Hepatocyte (in vitro differentiated cells): ENCODE data around the gene ZNF273. TPM values are rescaled to one million over a fixed set of nuclear protein-coding genes. Genes with fewer than 3 reads are reported as not detected.

Experiments used
- DNase-seq: peaks from one replicate; pipeline ENCODE4 v3.0.0-alpha.2; 2016; ENCODE audit warnings: low spot score
- H2AFZ ChIP-seq: fragments of 200-600 bp; sonication (generic); 2 replicates; pipeline ENCODE4 v1.6.0; 2016; ENCODE audit warnings: antibody characterized with exemption, mild to moderate bottlenecking
- H3K27ac ChIP-seq: fragments of 200-600 bp; sonication (generic); 2 replicates; pipeline ENCODE4 v1.5.1; 2016; ENCODE audit warnings: mild to moderate bottlenecking
- H3K27me3 ChIP-seq: fragments of 200-600 bp; sonication (generic); 2 replicates; pipeline ENCODE4 v1.6.1; 2016
- H3K36me3 ChIP-seq: fragments of 200-600 bp; sonication (generic); replicated peaks from 2 replicates; pipeline ENCODE4 v1.5.1; 2016; ENCODE audit warnings: low read depth; ENCODE audit not compliant: insufficient read depth
- H3K4me1 ChIP-seq: fragments of 200-600 bp; sonication (generic); 2 replicates; pipeline ENCODE4 v1.5.1; 2016; ENCODE audit warnings: mild to moderate bottlenecking, moderate library complexity; ENCODE audit not compliant: insufficient read depth
- H3K4me2 ChIP-seq: fragments of 200-600 bp; sonication (generic); 2 replicates; pipeline ENCODE4 v1.6.0; 2016
- H3K4me3 ChIP-seq: fragments of 200-600 bp; sonication (generic); 2 replicates; pipeline ENCODE4 v1.5.1; 2016; ENCODE audit warnings: mild to moderate bottlenecking
- H3K79me2 ChIP-seq: fragments of 200-600 bp; sonication (generic); 2 replicates; pipeline ENCODE4 v1.6.0; 2017; ENCODE audit warnings: mild to moderate bottlenecking
- H3K9me2 ChIP-seq: fragments of 200-600 bp; sonication (generic); replicated peaks from 2 replicates; pipeline ENCODE4 v1.6.0; 2017; ENCODE audit warnings: mild to moderate bottlenecking; ENCODE audit not compliant: insufficient read depth
- H3K9me3 ChIP-seq: fragments of 200-600 bp; sonication (generic); 2 replicates; pipeline ENCODE4 v1.5.1; 2016; ENCODE audit warnings: low read depth, mild to moderate bottlenecking
- H4K20me1 ChIP-seq: fragments of 200-600 bp; sonication (generic); 2 replicates; pipeline ENCODE4 v1.6.0; 2016; ENCODE audit warnings: mild to moderate bottlenecking; ENCODE audit not compliant: insufficient read depth, poor library complexity, severe bottlenecking
- CTCF ChIP-seq: fragments of 200-600 bp; sonication (generic); IDR thresholded peaks from 2 replicates; pipeline ENCODE4 v1.5.1; 2016; ENCODE audit warnings: antibody characterized with exemption, mild to moderate bottlenecking; ENCODE audit not compliant: poor library complexity
- EZH2 ChIP-seq: fragments of 200-600 bp; sonication (generic); IDR thresholded peaks from 2 replicates; pipeline ENCODE4 v1.6.1; 2016; ENCODE audit warnings: antibody characterized with exemption, mild to moderate bottlenecking, borderline replicate concordance
- EZH2phosphoT487 ChIP-seq: fragments of 200-600 bp; sonication (generic); IDR thresholded peaks from one replicate; pipeline ENCODE4 v1.6.1; 2018; ENCODE audit warnings: antibody characterized with exemption, mild to moderate bottlenecking, low read depth, moderate library complexity; ENCODE audit not compliant: unreplicated experiment, severe bottlenecking
- WGBS: methylation state at CpG from one replicate; pipeline ENCODE4 v1.1.6; 2016; ENCODE audit warnings: low lambda C conversion rate; ENCODE audit errors: missing lambda C conversion rate; 5-methylcytosine and 5-hydroxymethylcytosine counted together
- polyA plus RNA-seq: library from polyadenylated mRNA; unstranded; fragments of >200 nt; fragmentation: Nextera tagmentation; extraction: Ambion mirVana; gene quantifications from 2 replicates; pipeline ENCODE4 v1.2.1, GENCODE V29; 2016
- total RNA-seq: library from RNA; depleted of rRNA; stranded (reverse); fragments of >200 nt; gene quantifications from 2 replicates; pipeline ENCODE4 v1.2.3, GENCODE V29; 2014

Gene ZNF273
- total and polyA plus RNA-seq, 2 experiments from 2014 or later: 4.1 to 4.9 TPM

- Histone ChIP-seq H3K27ac (no peak overlapping the region), H4K20me1 (no peaks in the 10 kb centered on the region), H2AFZ (no peak overlapping the region), H3K27me3 (no peaks in the 10 kb centered on the region), H3K79me2 (no peaks in the 10 kb centered on the region), H3K9me2 (no peaks in the 10 kb centered on the region), H3K4me1 (no peaks in the 10 kb centered on the region), H3K9me3 (no peaks in the 10 kb centered on the region), H3K4me3 (no peak overlapping the region), H3K4me2 (no peak overlapping the region), H3K36me3 (no peaks in the 10 kb centered on the region)
- TF ChIP-seq CTCF (no peak), EZH2 (no peak), EZH2phosphoT487 (no peak)
- WGBS: 88% methylated on average over 10 of the region's 10 CpGs
- no peak for DNase-seq
Observed at GRCh38 chr7:64873155-64873500, 29.9 kb upstream of the ZNF273 start.

GRCh38 chr7:64873517-64873916 lies 29.6 kb upstream of the ZNF273 start:
- no peaks in the 10 kb centered on the region for H3K79me2 ChIP-seq
- H3K4me3 ChIP-seq: no peak overlapping the region
- H3K27ac ChIP-seq: no peak overlapping the region
- no peak overlapping the region for H2AFZ ChIP-seq
- no peaks in the 10 kb centered on the region for H3K4me1 ChIP-seq
- no peaks in the 10 kb centered on the region for H3K27me3 ChIP-seq
- no peaks in the 10 kb centered on the region for H3K36me3 ChIP-seq
- no peaks in the 10 kb centered on the region for H3K9me2 ChIP-seq
- H4K20me1 ChIP-seq: no peaks in the 10 kb centered on the region
- peak; percentile 1 for DNase-seq
- 53% methylated on average over 5 of the region's 5 CpGs for WGBS
- no peak for TF ChIP-seq EZH2phosphoT487
- TF ChIP-seq EZH2: no peak
- TF ChIP-seq CTCF: no peak
- no peaks in the 10 kb centered on the region for H3K9me3 ChIP-seq
- H3K4me2 ChIP-seq: no peak overlapping the region

GRCh38 chr7:64874114-64874513 lies 29.0 kb upstream of the ZNF273 start:
- Histone ChIP-seq H3K27ac (no peak overlapping the region), H4K20me1 (no peaks in the 10 kb centered on the region), H2AFZ (no peak overlapping the region), H3K36me3 (no peaks in the 10 kb centered on the region), H3K79me2 (no peaks in the 10 kb centered on the region), H3K4me1 (no peaks in the 10 kb centered on the region), H3K4me3 (no peak overlapping the region), H3K9me3 (no peaks in the 10 kb centered on the region), H3K4me2 (no peak overlapping the region), H3K27me3 (no peaks in the 10 kb centered on the region), H3K9me2 (no peaks in the 10 kb centered on the region)
- DNase-seq: no peak
- WGBS: 74% methylated on average over 10 of the region's 10 CpGs
- TF ChIP-seq EZH2: no peak
- no peak for TF ChIP-seq EZH2phosphoT487
- TF ChIP-seq CTCF: no peak

GRCh38 chr7:64874562-64875250 lies 28.4 kb upstream of the ZNF273 start:
- Histone ChIP-seq H3K9me3 (no peaks in the 10 kb centered on the region), H3K36me3 (no peaks in the 10 kb centered on the region), H3K9me2 (no peaks in the 10 kb centered on the region), H3K4me1 (no peaks in the 10 kb centered on the region), H3K27ac (no peak overlapping the region), H3K79me2 (no peaks in the 10 kb centered on the region), H2AFZ (no peak overlapping the region), H3K4me3 (no peak overlapping the region), H3K27me3 (no peaks in the 10 kb centered on the region), H3K4me2 (no peak overlapping the region), H4K20me1 (no peaks in the 10 kb centered on the region)
- no peak for DNase-seq
- 89% methylated on average over 23 of the region's 23 CpGs for WGBS
- TF ChIP-seq EZH2: no peak
- no peak for TF ChIP-seq CTCF
